Stimulated activated CD4-positive, alpha-beta T cell treated with anti-CD3 and anti-CD28 coated beads, Interleukin-1b, Interleukin-23, amount 100 ng/mL, for 4 hours (primary cell): Measurements from ENCODE around the gene NRXN3.

Experiments
- DNase-seq, 2 donors: peaks; one replicate each; pipeline ENCODE4 v3.0.0-alpha.2; 2020; ENCODE audit warnings: low read depth in 2 of 2

NRXN3 gene

GRCh38 chr14:79575032-79575431, 1404.9 kb downstream of the NRXN3 start:
- no peak for DNase-seq

DNA sequence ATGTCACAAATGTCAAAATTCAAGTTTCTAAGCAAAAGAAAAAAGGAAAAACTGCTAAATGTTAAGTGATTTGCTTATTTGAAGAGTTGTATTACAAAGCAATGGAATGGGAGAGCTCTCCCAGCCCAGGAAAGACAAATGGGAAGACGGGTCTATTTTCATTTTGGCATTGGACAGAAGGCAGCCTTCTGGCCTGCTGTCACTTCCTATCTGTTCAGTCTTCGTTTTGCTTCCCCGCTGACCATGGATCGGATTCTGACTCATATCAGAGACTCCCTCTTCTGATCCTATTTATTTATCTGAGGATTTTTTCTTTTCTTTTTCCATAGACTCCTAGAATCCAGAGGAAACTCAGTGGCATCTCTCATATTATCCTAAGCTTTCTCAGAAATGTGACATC, 1406.3 kb downstream of the NRXN3 start:
- no peak for DNase-seq

DNA sequence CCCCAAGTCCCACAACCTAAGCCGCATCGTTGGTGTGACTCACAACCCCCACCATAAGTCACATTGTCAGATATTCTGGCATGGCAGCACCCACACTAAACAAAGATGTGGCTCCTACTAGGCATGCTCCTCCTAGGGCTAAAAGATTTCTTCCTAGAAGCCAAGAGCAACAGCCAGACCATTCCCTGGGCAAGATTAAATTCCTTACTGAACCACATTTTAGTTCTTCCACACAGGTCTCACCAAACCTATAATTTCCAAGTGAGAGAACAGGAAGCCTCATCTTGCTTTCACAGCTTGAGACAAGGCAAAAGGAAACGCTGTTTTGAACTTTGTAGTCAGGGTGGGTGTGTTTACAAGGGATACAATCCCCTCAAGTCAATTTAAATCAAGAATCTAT, 1408.3 kb downstream of the NRXN3 start:
- no peak for DNase-seq

GRCh38 chr14:79580414-79580813, 1410.2 kb downstream of the NRXN3 start:
- no peak for DNase-seq

DNA sequence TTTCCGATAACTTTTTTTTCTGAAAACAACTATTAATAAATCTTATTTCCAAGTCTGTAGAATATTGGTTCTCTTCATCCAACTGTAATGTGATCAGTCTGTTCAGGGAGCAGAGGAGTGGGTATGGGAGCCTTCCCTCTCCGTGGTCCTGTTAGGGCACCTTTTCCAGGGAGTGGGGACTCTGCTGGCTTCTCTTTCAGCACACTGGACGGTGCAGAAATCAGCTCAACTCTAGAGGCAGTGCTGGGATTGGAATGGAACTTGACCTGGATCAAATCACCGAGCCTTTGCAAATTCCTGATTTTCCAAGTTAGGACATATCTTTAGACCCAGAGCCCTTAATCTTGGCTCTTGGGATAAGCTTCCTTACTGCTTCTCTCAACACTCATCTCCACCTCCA, 1410.7 kb downstream of the NRXN3 start:
- no peak for DNase-seq

DNA sequence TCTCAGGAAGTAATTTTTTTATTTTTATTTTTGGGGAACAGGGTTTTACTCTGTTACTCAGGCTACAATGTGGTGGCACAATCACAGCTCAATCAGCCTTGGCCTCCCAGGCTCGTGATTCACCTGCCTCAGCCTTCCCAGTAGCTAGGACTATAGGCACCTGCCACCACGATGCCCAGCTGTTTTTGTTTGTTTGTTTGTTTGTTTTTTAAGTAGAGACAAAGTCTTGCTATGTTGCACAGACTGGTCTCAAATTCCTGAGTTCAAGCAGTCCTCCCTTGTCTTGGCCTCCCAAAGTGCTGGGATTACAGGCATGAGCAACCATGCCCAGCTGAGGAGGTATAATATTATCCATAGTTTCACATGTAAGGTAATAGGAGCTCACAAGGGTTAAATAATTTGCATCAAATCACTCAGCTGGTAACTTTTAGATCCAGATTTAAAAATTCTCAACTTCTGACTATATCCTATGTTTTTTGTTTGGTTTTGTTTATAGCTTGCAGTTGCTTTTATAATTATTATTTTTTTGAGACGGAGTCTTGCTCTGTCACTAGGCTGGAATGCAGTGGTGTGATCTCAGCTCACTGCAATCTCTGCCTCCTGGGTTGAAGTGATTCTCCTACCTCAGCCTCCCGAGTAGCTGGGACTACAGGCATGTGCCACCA, 1411.9 kb downstream of the NRXN3 start:
- no peak for DNase-seq

GRCh38 chr14:79583738-79584408, 1413.7 kb downstream of the NRXN3 start:
- no peak for DNase-seq

DNA sequence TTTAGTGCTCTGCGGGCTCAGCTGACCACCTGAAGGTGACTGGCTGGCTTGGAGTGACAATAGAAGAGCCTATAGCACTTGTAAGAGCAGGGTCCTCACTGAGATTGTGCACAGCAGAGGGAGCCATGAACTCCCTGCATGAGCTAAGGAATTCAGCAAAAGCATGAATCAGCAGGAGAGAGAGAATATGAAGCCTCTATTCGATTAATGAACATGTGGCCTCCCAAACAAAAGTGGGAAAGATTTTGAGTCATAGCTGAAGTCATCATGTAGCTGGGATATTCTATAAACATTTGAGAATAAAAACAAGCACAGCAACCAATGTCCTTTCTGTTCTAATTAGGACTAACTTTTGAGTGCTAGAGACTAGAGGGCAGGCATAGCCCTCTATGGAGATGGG, 1414.5 kb downstream of the NRXN3 start:
- no peak for DNase-seq

- DNase-seq, result no peak
Observed at GRCh38 chr14:79585845-79586244, 1415.7 kb downstream of the NRXN3 start.

DNA sequence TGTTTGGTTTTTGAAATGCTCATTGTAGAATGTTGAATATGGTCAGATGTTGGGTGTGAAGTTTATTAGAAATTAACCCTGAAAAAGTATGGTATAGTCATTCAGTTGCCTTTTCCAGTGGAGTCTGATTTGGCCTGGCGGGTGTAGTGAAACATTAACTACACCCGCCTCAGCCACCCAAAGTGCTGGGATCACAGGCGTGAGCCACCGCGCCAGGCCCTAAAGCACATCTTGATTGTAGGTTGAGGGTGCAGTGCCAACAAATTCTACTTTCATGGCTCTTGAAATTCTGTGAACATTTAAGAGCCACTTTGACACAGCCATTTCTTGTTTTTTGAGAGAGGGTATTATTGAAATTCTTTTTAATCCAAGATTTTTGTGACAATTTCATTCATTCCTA, 1416.2 kb downstream of the NRXN3 start:
- DNase-seq, result no peak

GRCh38 chr14:79586989-79587598, 1416.9 kb downstream of the NRXN3 start:
- DNase-seq, result no peak

DNA sequence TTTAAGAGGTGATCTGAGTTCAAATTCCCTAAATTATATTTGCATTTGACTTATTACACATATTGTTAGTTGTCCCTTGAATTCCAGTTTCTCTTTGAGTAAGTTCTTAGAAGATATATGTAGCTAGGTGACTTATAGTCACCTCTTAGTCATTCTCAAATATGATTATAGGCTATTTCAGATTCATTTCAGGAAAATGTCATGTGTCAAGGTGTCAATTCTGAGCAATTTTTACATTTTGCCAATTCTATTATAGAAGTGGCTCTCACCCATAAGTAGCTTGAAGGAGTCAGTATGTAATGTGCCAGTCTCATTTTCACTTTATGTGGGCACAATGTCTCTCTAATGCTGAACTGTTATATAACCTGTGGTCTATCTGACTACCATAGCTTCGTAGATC, 1417.7 kb downstream of the NRXN3 start:
- DNase-seq, result no peak

GRCh38 chr14:79588398-79588797, 1418.2 kb downstream of the NRXN3 start:
- no peak for DNase-seq

- no peak for DNase-seq
Observed at GRCh38 chr14:79596551-79596950, 1426.4 kb downstream of the NRXN3 start.

DNA sequence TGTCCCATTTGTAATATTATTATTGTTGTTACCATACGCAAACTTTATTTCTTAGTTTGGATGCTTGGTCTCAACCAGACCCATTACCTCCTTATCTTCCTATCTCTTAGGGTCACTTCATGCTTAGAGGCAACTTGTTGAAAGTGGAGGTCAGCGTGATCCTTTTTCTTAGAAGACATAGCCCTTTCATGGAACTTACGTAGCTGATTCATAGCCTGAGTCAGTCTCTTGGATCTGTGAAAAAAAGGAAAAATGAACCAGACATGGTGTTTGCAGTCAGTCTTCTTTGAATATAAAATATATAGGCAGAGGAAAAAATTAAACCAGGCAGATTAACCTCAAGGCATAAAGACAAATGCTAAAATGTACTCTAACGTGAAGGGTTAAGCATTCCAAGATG, 1427.4 kb downstream of the NRXN3 start:
- DNase-seq, result no peak

DNA sequence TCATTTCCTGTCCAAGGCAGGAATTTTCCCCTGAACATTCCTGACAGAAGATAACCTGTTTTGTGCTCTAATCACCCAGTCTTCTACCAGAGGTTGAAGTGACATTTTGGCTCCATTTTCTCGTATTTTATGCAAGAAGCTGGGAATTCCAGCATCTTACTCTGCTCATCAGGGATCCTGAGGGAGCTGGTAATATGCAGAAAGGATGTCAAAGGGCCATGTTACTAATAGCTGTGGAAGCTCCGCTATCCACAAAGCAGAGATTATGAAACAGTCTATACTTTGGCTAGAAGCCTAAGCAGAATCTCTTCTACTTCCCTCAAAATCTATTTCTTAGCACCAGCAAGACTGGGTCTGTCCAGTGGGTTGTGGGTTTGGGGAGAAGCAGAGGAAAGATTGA, 1428.2 kb downstream of the NRXN3 start:
- no peak for DNase-seq

GRCh38 chr14:79599239-79599638, 1429.1 kb downstream of the NRXN3 start:
- DNase-seq, result no peak

DNA sequence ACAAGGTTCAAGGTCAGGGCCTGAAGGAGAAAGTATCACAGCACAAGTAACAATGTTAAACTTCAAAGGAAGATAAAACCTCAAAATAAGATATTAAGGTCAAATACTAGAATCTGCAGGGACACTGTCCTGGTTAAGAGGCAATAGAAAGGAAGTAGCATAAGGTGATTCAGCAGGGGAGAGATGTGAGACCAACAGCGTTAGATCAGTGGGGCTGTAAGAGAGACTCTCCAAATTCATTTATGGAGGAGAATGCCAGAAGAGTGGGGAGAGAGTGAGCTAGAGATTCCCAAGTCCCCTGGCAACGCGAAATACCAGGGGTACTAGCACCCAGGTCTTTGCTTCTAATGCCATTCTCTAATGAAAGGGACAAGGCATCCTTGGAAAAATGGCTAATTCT, 1430.2 kb downstream of the NRXN3 start:
- no peak for DNase-seq

GRCh38 chr14:79601579-79601978, 1431.4 kb downstream of the NRXN3 start:
- DNase-seq, result no peak

DNA sequence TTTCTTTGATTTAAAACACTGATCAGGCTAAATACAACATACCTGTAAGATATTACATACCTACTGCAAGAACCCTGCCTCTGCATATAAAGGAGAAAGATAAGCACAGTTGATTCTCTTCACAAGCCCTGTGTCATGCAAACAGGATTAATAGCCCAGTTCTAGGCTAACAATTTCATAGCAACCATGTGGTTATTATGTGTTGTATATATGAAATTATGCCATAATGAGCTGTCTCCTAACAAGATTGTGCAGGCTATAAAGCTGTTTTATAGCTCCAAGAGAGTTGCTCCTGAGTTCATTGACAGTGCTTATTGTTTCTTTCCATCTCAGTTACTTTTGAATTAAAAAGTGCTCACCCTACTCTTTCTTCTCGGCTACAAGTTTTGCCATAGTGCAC, 1431.9 kb downstream of the NRXN3 start:
- no peak for DNase-seq

- no peak for DNase-seq
Observed at GRCh38 chr14:79602742-79603141, 1432.6 kb downstream of the NRXN3 start.

DNA sequence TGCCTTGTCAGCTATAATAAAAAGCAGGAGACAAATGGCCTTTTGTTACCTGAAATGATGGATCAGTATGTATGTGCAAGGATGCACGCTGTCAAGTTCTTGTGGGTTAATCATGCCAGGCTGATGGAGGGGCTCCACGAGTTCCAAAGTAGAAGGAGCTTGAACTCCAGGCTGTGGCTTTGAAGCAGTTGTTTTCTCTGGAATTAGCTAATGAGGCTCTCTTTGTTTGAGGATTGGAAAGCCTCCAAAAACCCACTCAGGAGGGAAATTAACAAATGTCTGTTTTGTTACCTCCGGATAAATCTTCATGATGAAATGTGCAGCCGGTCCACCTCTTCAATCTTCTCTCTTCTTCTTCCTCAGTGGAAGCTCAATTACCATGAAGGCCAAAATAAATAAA, 1435.7 kb downstream of the NRXN3 start:
- no peak for DNase-seq

- DNase-seq, result no peak
Observed at GRCh38 chr14:79608446-79608845, 1438.3 kb downstream of the NRXN3 start.
